DLD1 (cell line): ENCODE data around the gene CHRNA9.

ENCODE experiments used
- in situ Hi-C: cut with HindIII; loops from 2 replicates; pipeline ENCODE4 v1.10.0; 2017; ENCODE audit warnings: low sequenced_read_pairs

The CHRNA9 gene

DNA sequence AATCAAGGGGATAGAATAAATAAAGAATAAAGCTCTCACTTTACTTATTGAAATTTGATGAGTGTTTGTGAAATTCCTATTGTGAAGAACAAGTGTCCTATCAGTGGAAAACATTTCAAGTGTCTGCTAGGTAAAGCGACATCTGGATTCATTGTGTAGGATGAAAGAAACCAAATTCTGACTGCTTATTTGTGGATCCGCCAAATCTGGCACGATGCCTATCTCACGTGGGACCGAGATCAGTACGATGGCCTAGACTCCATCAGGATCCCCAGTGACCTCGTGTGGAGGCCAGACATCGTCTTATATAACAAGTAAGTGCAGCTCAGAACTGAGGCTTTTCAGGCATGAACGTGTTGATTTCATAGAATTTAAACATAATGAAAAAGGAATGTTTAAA lies 1.9 kb downstream of the CHRNA9 start:
- in situ Hi-C loops: no loop called here

DNA sequence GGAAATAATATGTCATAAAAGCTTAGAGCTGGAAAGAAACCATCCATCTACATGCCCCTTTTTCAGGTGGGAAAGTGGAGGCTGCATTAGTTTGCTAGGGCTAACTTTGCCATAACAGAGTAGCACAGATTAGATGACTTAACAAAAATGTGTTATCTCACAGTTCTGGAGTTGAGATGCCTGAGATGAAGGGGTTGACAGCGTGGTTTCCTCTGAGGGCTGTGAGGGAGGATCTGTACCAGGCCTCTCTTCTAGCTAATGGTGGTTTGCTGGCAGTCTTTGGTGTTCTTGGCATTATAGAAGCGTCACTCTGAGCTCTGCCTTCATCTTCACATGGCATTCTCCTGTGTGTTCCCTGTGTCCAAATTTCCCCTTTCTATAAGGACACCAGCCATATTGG lies 2.4 kb downstream of the CHRNA9 start:
- in situ Hi-C loops: no loop called here

DNA sequence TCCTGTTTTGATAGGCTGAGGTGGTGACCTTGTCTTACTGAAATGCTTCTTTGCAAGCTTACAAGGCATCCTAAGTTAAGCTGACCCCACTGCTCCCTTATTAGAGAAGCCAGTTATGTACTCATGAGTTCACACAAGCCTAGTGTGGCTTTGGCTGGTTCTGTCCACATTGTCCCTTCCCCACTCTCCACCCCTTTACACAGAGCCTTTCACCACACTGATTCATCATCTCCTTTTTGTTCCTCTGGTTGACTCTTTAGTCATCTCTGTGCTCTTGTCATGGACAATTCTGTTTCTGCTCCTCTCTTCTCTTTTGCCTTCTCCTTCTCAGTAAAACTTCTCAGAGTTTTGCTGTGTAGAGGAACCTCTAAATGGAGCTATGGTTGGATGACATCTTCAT lies 4.9 kb downstream of the CHRNA9 start:
- in situ Hi-C loops: no loop called here

DNA sequence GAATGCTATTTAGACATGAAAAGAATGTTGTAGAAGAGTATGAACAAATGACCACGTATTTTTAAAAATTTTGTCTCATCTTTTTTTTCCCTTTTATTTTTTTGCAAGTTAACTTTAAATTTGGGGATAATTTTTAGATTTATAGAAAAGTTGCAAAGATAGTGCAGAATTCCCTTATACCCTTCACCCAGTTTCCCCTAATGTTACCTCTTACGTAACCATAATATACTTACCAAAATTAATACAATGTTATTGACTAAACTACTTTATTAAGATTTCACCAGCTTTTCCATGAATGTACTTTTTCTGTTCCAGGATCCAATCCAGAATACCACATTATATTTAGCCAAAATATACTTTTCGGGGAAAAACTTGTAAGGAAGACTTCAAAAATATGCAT lies 12.3 kb downstream of the CHRNA9 start:
- in situ Hi-C loops: no loop called here

DNA sequence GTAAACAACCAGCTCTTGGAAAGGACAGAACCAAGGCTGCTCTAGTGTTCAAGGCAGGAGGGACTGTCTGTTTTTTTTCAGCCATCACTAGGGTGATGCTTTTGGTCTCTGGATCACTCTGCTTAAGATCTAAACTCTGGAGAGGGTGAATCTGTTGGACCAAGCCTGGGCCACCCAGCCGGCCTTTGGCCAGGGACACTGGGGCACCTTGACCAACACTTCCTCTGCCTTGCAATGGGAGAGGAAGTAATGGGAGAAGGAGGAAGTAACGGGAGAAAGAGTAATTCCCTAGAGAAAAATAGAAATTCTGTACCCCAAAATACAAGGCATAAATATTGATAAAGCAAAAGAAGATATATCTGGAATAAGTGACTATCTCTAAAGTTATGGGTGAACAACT lies 12.9 kb downstream of the CHRNA9 start:
- in situ Hi-C loops: no loop called here

DNA sequence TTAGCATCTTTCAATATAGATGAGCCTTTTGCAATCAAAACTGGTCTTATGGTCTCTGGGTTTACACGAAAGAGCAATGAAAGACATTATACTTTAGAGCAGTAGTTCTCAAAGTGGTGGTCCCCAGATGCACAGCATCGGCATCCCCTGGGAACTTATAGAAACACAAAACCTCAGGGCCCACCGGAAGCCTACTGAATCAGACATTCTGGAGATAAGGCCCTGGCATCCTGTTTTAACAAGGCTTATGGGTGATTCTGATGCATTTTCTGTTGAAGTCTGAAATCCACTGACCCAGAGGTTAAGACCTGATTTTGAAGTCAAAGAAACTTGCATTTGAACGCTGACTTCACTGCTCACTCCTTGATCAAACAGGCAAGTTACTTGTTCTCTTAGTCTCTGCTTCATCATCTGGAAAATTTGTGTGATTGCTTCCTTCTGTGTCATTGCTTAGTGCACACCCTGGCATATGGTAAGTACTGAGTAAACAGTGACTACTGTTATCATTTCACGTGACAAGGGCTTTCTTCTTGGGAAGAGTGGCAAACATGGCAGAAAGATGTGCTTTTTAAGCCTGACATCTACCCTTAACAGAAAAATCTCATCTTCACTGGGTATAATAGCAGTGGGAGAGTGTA lies 14.5 kb downstream of the CHRNA9 start:
- in situ Hi-C loops: no loop called here

DNA sequence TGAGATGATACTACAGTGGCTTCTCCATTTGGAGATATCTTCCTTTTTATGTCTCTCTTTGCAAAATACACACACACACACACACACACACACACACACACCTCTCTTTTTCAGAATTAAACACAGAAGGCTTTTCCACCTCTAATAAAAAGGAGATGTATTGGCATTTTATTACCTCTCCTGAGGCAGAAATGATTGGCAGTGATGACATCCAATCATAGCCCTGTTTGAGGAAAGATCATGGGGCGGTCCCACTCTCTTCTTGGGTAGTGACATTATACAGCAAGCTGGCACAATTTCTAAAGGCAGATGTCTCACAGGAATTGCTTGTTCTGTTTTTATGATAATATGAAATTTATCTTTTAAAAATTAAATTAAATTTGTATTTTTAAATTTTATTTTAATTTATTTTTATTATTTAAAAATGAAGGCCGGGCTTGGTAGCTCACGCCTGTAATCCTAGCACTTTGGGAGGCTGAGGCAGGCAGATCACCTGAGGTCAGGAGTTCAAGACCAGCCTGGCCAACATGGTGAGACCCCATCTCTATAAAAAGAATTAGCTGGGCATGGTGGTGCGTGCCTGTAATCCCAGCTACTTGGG lies 15.6 kb downstream of the CHRNA9 start:
- in situ Hi-C loops: no loop called here

DNA sequence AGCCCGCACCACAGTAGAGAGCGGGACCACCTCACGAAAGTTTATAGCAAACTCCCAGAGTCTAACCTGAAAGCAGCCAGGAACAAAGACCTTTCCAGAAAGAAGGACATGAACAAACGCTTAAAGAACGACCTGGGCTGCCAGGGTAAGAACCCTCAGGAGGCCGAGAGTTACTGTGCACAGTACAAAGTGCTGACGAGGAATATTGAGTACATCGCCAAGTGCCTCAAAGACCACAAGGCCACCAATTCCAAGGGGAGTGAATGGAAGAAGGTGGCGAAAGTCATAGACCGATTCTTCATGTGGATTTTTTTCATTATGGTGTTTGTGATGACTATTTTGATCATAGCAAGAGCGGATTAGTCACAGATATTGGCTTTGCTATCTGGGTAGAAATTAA lies 19.0 kb downstream of the CHRNA9 start:
- in situ Hi-C loops: no loop called here

DNA sequence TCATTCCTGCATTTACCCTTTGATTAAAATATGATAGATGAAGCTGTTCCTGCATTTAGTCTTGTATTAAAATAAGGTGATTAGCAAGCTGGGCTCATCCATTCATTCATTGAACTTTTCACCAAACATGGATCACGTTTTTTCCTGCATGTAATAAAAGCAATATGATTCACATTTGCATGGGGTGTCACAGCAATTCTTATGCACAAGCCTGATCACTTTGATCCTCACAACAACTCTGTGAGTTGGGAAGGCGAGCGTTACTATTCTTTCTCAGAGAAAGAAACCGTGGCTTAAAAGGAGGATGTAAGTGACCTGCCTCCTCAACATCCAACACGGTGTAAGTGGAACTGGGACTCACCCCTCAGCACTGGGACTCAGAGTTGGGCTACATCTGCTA lies 20.0 kb downstream of the CHRNA9 start:
- in situ Hi-C loops: no loop called here

DNA sequence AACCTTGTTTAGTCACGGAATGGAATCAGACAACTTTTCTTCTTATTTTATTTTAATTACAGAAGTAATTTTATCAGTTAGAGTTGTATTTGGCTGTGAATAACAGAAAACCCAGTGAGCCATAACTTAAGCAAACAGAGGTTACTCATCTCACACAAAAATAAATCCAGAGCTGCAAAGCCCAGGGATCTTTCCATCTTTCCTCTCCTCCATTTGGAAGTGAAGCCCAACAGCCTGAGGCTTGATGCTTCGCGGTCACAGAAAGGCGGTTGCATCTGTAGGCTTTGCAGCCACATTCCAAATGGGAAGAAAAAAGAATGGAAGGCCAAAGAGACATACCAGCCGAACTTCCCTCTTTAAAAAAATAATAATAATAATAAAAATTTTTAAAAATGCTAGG lies 22.6 kb downstream of the CHRNA9 start:
- in situ Hi-C loops: no loop called here

DNA sequence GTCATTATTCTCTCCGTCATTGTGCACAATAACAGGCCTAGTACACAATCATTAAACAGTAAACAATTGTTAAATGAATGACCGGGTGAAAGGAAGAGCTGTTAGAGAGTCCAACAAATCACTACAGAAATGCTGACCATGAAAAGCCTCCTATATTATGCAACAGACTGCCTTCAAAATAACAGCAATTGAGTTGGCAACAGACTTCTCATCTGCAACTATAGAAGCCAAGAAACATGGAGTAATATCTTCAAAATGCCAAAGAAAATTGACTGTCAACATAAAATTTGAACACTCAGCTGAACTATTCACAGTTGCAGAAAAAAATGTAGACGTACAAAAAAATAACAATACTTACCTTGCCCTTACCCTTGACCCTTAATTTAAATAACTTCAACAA lies 26.2 kb downstream of the CHRNA9 start:
- in situ Hi-C loops: no loop called here

DNA sequence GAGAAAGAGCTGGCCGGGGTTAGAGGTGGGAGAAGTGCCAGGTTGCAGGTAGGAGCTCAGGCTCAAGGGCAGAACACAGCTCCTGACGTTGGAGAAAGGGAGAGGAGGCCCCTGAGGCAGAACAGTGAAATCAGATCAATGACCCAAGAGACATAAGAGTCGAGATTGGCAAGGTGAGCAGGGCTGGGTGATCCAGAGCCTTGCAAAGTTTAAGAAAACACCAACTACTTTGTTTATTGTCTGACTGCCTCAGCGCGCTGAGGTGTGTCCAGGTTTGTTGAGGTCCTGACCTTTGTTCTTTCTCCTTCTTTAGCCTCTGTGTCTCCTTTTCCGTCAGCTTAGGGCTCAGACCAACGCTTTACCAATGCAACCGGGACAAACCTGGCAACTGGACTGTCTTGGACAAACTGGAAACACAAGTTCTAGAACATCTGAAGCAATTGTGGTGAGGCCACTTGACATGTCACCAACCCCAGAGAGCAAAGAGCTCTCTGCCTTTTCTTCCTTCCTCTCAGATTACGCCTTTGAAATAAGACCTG lies 28.3 kb downstream of the CHRNA9 start:
- in situ Hi-C loops: no loop called here

DNA sequence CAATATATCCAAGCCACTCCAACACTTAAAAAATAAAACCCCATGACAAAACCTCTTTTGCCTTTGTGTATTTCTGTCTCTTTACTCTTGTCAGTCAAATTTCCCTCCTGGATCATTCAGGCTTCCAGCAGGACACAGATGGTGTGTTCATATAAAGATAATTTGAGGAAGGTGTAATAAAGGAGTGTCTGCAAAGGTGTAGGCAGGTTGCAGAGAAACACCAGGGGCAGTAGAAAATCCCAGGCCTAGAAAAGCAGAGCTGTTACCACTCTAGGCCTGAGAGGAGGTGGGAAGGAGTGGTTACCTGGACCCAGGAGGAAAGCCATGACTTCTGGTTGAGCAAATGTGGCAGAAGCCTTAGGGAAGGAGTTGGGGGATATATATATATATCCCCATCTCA lies 28.8 kb downstream of the CHRNA9 start:
- in situ Hi-C loops: no loop called here

DNA sequence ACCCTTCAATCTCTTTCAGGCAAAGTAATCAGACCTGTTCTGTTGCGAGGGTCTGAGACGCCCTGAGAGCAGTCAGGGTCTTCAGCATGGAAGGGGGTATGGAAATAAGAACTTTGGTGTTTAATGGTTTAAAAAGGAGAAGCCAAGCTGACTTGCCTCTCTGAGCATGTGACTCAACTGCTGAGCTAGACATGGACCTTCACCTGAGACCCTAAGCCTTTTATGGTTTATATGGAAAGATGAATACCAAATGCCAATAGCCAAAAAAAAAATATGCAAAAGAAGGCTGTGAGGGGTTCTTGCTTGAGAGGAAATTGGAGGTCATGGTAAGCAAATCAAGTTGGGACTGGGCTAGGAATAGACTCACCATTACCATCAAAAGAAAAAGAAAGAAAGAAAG lies 30.6 kb downstream of the CHRNA9 start:
- in situ Hi-C loops: no loop called here

DNA sequence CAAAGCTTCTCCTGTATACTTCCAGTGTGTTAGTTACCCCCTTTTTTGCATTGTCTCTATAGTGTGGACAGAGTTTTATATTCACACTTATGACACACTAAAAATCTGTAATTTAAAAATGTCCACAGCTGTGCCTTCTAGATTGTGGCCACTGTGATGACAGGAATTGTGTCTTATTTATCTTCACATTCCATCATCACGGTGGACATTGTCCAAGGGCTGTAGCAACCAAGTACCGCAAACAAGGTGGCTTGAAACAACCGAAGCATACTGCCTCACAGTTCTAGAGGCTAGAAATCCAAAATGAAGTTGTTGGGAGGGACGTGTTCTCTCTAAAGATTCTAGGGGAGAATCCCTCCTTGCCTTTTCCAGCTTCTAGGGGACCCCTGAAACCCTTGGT lies 32.3 kb downstream of the CHRNA9 start:
- in situ Hi-C loops: no loop called here

DNA sequence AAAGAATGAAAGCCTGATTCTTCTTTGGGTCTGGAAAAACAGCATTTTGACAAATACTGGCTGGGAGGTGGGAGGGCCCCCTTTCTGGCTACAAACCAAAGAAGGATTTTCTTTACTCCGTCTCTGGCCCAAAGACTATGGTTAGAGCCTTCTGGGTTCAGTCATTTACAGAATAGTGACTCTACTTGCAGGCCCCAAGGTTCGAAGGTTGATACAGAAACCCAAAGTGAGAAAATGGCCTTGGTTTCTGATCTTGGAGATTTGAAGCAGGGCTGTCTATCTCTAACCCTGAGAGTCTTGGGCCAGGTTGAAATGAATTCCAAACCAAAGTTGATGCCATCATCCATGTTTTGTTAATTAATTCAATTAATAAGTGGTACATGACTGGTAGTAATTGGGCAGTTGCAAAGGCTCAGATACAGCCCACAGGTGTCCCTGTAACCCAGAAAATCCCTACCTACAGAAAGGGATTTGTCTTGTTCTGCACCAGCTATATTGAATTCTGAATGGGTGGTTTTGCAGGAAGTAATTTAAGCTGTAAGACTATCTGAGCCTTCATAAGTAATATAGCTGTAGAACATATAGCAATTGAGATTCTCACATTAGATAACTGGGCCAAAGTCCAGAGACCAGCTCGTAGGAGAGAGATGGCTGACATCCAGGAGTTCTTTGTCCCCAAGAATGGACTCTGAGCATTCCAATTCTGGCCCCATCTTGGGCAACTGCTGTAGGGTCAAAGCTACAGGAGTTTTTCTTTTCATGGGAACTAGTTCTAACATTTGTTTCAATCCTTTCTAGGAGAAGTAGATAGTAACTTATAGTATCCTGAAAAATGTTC lies 34.5 kb downstream of the CHRNA9 start:
- in situ Hi-C loops: no loop called here

DNA sequence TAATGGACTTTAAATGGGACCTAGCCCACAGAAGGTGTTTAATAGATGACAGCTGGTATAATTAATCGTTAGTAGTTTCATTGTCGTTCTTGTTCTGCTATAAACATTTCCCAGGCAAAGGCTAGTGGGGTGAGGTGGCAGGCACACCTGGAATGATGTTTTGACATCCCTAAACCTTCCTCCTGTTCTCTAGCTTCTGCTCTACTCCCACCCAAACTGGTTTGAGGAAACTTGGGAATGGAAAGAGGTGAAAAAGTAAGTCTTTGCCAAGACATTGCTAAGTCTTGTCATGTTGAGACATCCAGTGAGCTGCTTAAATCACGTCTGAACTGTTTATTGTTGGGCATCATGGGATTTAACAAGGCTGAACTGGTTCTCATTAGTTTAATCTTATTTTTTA lies 37.5 kb downstream of the CHRNA9 start:
- in situ Hi-C loops: no loop called here

DNA sequence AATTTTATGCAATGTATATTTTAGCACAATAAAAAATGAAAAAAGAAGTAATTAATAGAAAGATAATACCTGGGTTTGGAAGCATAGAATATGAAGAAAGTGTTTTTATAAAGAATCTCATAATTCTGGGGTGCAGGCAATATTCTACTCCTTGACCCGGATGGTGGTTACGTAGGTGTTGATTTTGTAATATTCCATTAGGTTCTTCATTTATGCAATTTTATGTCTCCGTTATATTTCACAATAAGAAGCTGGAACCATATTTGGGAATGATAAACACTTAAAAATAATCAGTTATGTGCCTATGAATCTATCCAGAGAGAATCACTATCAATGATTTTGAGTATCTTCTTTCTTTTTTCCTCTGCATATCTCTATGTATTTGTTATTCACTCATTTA lies 38.5 kb downstream of the CHRNA9 start:
- in situ Hi-C loops: no loop called here

DNA sequence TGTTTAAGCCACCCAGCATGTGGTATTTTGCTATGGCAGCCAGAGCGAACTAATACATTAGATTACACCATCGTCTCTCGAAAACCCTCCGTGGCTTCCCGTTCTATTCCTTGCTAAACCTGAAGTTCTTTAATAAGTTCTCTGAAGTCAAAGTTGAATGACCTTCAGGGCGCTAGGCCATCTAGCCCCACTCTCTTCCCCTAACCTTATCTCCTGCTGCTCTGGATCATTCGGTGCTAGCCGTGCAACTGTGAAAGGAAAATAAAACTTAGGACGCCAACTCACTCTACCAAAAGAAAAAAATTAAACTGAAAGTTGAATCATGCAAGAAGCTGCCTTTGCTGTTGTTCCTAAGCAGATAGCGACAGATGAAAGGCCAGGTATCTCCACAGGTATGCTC lies 40.0 kb downstream of the CHRNA9 start:
- in situ Hi-C loops: no loop called here

DNA sequence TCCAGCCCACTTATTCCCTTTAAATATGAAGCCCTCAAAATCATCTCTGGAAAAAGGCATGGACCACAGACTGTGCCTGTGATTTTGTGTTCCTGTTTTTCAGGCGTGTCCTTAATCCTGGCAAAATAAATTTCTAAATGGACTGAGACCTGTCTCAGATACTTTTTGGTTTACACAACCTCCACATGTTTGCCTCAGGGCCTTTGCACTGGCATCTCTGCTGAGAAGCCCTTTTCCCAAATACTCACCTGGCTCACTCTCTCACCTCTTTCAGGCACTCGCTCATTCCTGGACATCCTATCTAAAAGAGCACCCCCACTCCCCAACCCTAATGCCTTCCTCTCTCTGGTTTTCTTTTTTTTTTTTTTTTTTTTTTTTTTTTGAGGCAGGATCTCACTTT lies 40.5 kb downstream of the CHRNA9 start:
- in situ Hi-C loops: no loop called here

DNA sequence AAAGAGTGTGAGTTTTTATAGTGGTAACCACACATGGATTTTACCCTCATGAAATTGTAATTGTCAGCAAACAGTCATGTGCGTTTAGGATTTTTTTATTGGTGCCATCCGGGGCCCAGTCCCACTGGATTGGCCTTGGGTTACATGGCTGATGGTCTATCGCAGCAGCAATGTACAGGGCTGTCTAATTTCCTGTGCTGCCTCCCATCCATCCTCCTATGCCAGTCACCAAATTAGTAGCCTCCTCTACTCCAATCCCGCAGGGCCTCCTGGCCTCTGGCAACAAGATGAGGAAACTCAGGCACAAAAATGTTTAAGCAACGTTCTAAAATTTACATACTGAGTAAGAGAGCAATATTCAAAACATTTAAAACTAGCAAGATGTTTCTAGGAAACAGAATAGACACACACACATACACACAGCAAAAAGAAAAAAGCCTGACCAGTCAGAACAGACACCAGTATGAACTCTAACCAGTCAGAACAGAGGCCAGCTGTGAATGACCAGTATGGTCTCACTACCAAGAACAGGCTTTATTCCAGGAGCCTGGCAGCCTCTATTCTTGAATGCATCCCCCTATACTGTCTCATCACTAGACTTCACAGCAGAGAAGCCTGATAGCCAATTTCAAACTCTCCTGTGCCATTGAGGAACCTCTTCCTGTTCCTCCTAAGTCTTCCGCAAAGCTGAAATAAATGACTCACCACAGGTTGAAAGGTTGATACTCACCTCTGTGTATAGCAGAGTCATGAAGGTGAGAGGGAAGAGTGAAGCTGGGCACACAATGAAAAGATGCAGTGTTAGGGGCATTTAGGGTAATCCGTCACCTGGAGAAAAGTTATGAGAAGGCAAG lies 42.6 kb downstream of the CHRNA9 start:
- in situ Hi-C loops: no loop called here
